ENCODE data around the gene CTXN1. TPM values are rescaled to one million over a fixed set of nuclear protein-coding genes. Genes with fewer than 3 reads are reported as not detected.
"Not testable (repeated sequence)": the region's sequence is repeated elsewhere in the genome, so short reads cannot be mapped to it uniquely, and the experiment has no call there.

CTXN1 gene
- total RNA-seq, 4 donors from 2014 or later: 18.3 to 33.3 (median 26.4) TPM

DNA sequence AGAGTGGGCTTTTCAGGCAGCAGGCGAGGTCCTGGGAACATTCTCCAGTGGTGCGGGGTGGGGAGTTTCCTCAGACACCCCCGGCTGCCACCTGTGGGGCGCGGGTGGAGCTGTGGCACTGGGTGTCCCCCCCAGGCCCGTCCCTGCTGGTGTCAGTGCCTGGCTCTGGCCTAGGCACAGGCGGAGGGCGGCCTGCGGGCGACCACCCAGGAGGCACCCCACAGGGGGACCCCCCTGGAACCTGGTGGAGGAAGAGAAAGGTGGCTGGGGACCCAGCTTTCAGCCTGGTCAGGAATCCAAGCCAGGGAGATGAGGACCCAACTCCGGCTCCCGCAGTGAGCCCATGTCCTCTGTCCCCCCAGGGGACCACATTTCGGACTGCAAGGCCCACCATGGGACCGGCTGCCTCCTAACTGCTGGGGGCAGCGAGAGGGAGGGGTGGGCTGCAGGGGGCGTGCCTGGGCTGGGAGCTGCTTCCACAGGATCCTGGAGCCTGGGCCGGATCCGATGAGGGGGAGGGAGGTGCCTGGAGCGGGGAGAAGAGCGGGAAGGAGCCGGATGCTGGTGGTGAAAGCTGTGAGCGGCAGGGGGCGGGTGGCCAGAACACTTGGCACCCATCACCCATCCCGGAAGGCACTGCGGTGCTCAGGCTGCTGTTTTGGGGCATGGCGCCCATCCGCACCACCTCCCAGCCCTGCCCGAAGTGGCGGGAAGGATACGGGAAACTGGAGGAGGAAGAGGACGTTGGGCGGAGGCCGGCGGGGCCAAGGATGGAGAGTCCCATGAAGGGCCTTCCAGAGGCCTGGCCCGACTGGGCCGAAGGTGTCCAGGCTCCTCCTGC lies 5.5 kb upstream of the CTXN1 start:
- H3K27ac ChIP-seq: peak overlapping the region; percentile 94 to 97 (median 94)
- TF ChIP-seq EP300 (IDR thresholded peaks at IDR 0.05) (no peak), POLR2A (IDR thresholded peaks at IDR 0.05) (no peak), POLR2AphosphoS5 (IDR thresholded peaks at IDR 0.05) (peak; percentile 72)
- TF ChIP-seq, protein P1, sequence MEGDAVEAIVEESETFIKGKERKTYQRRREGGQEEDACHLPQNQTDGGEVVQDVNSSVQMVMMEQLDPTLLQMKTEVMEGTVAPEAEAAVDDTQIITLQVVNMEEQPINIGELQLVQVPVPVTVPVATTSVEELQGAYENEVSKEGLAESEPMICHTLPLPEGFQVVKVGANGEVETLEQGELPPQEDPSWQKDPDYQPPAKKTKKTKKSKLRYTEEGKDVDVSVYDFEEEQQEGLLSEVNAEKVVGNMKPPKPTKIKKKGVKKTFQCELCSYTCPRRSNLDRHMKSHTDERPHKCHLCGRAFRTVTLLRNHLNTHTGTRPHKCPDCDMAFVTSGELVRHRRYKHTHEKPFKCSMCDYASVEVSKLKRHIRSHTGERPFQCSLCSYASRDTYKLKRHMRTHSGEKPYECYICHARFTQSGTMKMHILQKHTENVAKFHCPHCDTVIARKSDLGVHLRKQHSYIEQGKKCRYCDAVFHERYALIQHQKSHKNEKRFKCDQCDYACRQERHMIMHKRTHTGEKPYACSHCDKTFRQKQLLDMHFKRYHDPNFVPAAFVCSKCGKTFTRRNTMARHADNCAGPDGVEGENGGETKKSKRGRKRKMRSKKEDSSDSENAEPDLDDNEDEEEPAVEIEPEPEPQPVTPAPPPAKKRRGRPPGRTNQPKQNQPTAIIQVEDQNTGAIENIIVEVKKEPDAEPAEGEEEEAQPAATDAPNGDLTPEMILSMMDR (IDR thresholded peaks at IDR 0.05): no peak
- no peak overlapping the region for H3K4me3 ChIP-seq
- peaks cover 0 to 66% of the 10 kb centered on the region in 2 donors for H3K36me3 ChIP-seq
- no peaks in the 10 kb centered on the region for H3K27me3 ChIP-seq
- ATAC-seq: no peak
- H3K9me3 ChIP-seq: no peaks in the 10 kb centered on the region
- WGBS, 2 donors (ENCODE audit: low coverage in 1 of 2): 60 to 75% methylated on average over 1 to 10 of the region's 36 CpGs
- peaks cover 17 to 63% (median 47%) of the 10 kb centered on the region in 3 donors for H3K4me1 ChIP-seq

DNA sequence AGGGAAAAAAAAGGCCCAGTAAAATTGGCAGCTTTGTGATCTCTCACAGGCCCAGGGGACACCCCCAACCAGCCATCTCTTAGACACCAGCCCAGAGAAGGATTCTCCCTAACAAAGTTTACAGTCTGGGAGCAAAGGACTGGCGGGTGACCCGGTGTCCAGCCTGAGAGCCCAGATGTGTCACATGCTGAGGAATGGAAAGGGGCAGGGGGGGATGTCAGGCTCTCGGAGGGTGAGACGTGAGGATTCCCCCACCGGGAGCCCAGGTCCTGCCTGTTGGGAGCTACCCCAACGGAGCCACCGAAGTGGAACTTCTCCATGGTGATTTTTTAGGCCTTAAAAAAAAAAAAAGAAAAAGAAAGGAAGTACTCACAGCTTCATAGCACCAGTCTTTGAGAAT lies 4.8 kb upstream of the CTXN1 start:
- H3K4me3 ChIP-seq: no peak overlapping the region
- ATAC-seq: no peak
- H3K27ac ChIP-seq: peak overlapping the region; percentile 94 to 97 (median 94)
- H3K36me3 ChIP-seq: peaks cover 0 to 59% of the 10 kb centered on the region in 2 donors
- 48% methylated on average over 3 of the region's 7 CpGs; no CpG with 5 or more reads in 1 of the 2 donors for WGBS, 2 donors (ENCODE audit: low coverage in 1 of 2)
- TF ChIP-seq, protein P1 (IDR thresholded peaks at IDR 0.05): no peak
- no peak for TF ChIP-seq POLR2A (IDR thresholded peaks at IDR 0.05)
- TF ChIP-seq EP300 (IDR thresholded peaks at IDR 0.05): no peak
- TF ChIP-seq POLR2AphosphoS5 (IDR thresholded peaks at IDR 0.05): no peak
- H3K4me1 ChIP-seq: peaks cover 17 to 64% (median 50%) of the 10 kb centered on the region in 3 donors
- H3K9me3 ChIP-seq: no peaks in the 10 kb centered on the region
- H3K27me3 ChIP-seq: no peaks in the 10 kb centered on the region

DNA sequence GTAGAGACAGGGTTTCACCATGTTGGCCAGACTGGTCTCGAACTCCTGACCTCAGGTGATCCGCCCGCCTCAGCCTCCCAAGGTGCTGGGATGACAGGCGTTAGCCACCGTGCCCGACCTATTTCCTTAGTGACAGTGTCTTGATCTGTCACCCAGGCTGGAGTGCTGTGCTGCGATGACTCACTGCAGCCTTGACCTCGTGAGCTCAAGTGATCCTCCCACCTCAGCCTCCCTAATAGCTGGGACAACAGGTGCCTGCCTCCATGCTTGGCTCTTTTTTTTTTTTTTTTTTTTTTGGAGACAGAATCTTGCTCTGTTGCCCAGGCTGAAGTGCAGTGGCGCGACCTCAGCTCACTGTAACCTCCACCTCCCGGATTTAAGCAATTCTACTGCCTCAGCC lies 4.1 kb upstream of the CTXN1 start:
- not testable (repeated sequence) for H3K4me3 ChIP-seq, ATAC-seq, H3K9me3 ChIP-seq, H3K27me3 ChIP-seq
- Histone ChIP-seq H3K36me3 (peaks cover 0 to 51% of the 10 kb centered on the region in 2 donors), H3K27ac (peak overlapping the region; percentile 94 to 97 (median 94)), H3K4me1 (peaks cover 17 to 72% (median 55%) of the 10 kb centered on the region in 3 donors)
- 73% methylated on average over 2 of the region's 11 CpGs; no CpG with 5 or more reads in 1 of the 2 donors for WGBS, 2 donors (ENCODE audit: low coverage in 1 of 2)

DNA sequence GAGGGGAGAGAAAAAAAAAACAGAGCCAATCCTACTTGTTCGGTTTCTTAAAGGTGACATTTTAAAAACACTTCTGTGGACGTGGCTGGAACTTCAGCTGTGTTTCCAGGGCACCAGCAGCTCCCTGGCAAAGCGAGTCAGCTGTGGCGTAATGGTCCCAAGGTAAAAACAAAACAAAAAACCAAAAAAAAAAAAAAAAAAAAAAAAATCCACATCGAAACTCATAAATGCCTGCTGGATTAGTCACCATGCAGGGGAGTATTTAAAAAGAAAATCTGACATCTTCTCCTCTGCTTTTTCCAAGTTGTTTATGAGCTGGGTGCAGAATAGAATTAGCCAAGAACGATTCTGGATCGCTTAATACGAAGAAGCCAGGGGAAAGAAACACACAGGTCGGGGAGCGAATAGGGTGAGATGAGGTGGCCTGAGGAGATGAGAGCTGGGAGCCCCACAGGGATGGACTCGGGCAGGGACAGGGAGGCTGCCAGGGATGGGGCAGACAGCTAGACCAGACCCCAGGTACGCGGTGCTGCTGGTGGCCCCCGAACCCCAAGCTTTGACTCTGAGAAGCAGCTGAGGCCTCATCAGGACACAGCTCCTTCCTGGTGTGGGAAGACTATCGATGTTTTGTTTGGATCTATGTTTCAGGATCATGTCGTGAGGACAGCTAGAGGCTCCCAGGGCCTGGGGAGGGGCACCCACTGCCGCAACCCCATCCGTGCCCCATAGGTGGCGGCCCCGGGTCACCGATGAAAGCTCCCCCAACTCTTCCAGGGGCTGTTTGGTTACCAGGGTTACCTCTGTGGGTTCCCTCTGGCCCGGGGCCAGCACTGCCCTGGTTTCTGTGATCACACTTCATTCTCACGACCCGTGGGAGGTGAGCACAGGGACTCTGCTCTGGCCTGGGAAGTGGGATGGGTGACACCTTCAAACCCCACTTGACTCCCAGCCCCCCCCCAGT lies 3.1 kb upstream of the CTXN1 start:
- Histone ChIP-seq H3K4me1 (peaks cover 17 to 82% (median 64%) of the 10 kb centered on the region in 3 donors), H3K27ac (peak overlapping the region; percentile 94 to 97 (median 94)), H3K4me3 (peak overlapping the region in 1 of 2 donors; percentile 38), H3K27me3 (no peaks in the 10 kb centered on the region), H3K36me3 (peaks cover 0 to 41% of the 10 kb centered on the region in 2 donors), H3K9me3 (no peaks in the 10 kb centered on the region)
- ATAC-seq: peak; percentile 57
- TF ChIP-seq POLR2AphosphoS5 (IDR thresholded peaks at IDR 0.05): peak; percentile 74
- TF ChIP-seq, protein P1 (IDR thresholded peaks at IDR 0.05): peak in 3 of 4 experiments; percentile 15 to 50 (median 49)
- no peak for TF ChIP-seq POLR2A (IDR thresholded peaks at IDR 0.05)
- no peak for TF ChIP-seq EP300 (IDR thresholded peaks at IDR 0.05)
- 32 to 34% methylated on average over 8 to 12 of the region's 24 CpGs for WGBS, 2 donors (ENCODE audit: low coverage in 1 of 2)

DNA sequence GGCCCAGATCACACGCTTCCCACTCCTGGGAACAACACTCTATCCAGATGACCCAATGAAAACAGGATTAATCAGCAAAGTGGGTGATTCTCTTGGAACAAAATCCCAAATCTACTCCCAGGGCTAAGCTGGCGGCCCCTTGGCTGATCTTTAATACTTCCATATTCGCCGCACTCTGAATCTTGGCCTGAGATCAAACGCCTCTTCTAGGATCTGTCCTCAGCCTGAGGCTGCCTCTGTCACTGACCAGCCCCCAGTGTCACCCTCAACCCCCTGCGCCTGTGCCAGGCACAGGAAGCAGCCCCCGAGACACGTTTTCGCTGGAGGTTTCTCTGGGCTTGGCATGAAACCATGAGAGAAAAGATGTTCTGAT lies 2.4 kb upstream of the CTXN1 start:
- H3K4me3 ChIP-seq: peak overlapping the region in 1 of 2 donors; percentile 32
- peaks cover 0 to 34% of the 10 kb centered on the region in 2 donors for H3K36me3 ChIP-seq
- H3K4me1 ChIP-seq: peaks cover 17 to 89% (median 64%) of the 10 kb centered on the region in 3 donors
- H3K27me3 ChIP-seq: no peaks in the 10 kb centered on the region
- no peaks in the 10 kb centered on the region for H3K9me3 ChIP-seq
- peak overlapping the region; percentile 94 to 97 (median 94) for H3K27ac ChIP-seq
- WGBS, 2 donors (ENCODE audit: low coverage in 1 of 2): 15 to 31% methylated on average over 4 to 5 of the region's 9 CpGs
- ATAC-seq: no peak
- TF ChIP-seq, protein P1 (IDR thresholded peaks at IDR 0.05): peak in 1 of 4 experiments; percentile 41
- TF ChIP-seq POLR2AphosphoS5 (IDR thresholded peaks at IDR 0.05): peak; percentile 67
- no peak for TF ChIP-seq EP300 (IDR thresholded peaks at IDR 0.05)

Data from gastroesophageal sphincter (tissue), 4 donors.